Stimulated activated CD8-positive, alpha-beta memory T cell treated with anti-CD3 and anti-CD28 coated beads, Interleukin-7, amount 100 ng/mL, for 1 hour (primary cell): Measurements from ENCODE around the gene PARD3B.

ENCODE experiments used
- DNase-seq, 2 donors: peaks; one replicate each; pipeline ENCODE4 v3.0.0-alpha.2; 2020; ENCODE audit warnings: low read depth in 2 of 2

The PARD3B gene

DNA sequence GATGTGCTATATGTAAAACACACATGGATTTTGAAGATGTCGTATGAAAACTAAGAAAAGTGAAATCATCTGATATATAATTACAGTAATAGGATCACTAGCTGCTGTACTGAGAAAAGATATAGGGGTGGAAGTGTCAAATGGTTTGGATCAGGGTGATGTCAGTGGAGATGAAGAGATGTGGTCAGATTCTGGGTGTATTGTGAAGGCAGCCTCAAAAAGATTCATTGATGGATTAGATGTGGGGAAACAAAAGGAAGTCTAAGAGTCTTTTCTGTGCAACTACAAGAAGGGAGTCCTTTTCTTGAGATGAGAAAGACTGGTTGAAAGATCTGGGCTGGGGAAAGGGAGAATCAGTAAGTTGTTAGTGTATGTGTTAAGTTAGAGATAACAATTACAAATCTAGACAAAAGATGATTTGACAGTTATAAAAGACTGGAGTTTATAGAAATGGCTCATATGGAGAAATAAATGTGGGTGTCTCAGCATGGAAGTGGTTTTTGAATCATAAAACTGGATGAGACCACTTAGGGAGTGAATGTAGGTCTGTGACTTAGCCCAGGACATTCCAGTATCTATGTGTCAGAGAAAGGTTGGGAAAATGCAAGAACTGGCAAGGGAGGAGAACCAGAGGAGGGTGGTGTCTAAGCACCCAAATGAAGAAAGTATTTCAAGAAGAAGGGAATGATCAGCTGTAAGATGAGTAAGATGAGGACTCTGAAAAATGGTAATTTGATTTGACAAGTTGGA is 347.4 kb downstream of the PARD3B start:
- no peak for DNase-seq

DNA sequence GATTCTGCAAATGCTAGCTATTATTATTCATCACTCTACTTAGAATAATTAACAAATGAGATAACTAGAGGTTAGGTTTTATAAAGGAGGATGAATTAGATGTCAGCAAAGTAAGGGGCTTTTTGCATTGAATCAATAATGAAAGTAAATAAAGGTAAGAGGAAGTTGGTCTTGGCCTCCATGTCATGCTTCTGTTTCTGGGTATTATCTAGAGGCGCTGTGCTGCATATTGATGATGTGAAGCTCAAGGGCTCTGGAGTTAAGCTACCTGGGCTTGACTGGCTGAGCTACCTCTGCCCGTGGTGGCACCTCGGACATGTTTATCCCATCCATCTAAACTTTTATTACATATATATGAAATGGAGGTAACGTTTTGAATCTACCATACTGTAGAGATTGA is 350.9 kb downstream of the PARD3B start:
- no peak for DNase-seq

- DNase-seq = no peak
These were observed 352.3 kb downstream of the PARD3B start for GRCh38 chr2:204897561-204897960.

DNA sequence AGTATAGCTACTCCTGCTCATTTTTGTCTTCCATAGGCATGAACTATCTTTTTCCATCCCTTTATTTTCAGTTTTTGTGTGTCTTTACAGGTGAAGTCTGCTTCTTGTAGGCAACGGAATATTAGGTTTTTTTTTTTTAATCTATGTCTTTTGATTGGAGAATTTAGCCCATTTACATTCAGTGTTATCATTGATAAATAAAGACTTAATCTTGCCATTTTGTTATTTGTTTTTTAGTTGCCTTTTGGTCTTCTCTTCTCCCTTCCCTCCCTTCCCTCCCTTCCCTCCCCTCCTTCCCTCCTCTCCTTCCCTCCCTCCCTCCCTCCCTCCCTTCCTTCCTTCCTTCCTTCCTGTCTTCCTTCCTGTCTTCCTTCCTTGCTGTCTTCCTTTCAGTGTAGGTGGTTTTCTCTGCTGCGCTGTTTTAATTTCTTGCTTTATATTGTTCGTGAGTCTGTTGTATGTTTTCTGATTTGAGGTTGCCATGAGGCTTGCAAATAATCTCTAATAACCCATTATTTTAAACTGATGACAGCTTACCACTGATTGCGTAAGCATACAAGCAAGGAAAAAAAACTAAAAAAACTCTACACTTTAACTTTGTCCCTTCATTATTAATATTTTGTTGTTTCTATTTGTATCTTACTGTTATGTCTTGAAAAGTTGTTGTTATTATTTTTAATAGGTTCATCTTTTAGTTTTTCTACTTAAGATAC is 353.8 kb downstream of the PARD3B start:
- no peak for DNase-seq

DNA sequence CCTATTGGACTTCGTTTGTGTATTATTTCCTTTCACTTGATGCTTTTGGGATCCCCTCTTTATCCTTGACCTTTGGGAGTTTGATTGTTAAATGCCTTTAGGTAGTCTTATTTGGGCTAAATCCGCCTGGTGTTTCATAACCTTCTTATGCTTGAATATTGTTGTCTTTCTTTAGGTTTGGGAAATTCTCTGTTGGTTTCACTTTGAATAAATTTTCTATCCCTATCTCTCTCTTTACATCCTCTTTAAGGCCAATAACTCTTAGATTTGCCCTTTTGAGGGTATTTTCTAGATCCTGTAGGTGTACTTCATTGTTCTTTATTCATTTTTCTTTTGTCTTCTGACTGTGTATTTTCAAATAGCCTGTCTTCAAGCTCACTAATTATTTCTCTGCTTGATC is 354.7 kb downstream of the PARD3B start:
- DNase-seq = no peak

DNA sequence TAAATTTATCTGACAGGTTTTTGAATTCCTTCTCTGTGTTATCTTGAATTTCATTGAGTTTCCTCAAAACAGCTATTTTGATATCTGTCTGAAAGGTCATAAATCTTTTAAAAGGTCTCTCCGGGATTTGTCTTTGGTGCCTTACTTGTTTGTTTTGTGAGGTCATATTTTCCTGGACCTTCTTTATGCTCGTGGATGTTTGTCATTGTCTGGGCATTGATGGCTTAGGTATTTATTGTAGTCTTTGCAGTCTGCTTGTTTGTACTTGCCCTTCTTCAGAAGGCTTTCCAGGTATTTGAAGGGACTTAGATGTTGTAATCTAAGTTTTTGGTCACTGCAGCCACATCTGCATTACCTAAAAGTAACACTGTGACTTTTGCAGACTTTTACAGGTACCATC is 355.2 kb downstream of the PARD3B start:
- DNase-seq = no peak

DNA sequence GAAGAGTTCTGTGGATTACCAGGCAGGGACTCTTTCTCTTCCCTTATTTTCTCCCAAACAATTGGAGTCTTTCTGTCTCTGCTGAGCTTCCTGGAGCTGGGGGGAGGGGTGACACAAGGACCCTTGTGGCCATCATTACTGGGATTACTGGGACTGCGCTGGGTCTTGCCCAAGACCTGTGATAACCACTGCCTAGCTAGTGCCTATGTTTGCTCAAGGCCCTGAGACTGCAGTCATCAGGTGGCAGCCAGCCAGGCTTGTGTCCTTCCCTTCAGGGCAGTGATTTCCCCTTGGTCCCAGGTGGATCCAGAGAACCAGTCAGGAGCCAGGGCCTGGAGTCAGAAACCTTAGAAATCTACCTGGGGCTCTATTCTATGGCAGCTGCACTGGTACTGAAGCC is 355.6 kb downstream of the PARD3B start:
- no peak for DNase-seq

DNA sequence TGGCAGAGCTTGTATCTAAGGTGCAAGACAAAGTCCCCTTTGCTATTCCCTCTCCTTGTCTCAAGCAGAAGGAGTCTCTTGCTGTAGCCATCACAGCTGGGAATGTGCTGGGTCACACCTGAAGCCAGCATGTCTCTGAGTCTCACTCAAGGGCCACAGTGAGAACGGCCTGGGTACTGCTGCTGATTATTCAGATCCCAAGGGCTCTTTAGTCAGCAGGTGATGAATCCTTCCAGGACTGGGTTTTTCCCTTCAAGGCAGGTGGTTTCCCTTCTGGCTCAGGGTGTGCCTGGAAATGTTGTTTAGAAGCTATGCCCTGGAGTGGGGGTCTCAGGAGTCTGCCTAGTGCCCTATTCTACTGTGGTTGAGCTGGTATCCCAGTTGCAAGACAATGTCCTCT is 356.3 kb downstream of the PARD3B start:
- DNase-seq = no peak

GRCh38 chr2:204909791-204910190 is 364.5 kb downstream of the PARD3B start:
- DNase-seq = no peak

- no peak for DNase-seq
These were observed 368.0 kb downstream of the PARD3B start for GRCh38 chr2:204913312-204913711.

- DNase-seq = no peak
These were observed 368.7 kb downstream of the PARD3B start for GRCh38 chr2:204913854-204914464.

DNA sequence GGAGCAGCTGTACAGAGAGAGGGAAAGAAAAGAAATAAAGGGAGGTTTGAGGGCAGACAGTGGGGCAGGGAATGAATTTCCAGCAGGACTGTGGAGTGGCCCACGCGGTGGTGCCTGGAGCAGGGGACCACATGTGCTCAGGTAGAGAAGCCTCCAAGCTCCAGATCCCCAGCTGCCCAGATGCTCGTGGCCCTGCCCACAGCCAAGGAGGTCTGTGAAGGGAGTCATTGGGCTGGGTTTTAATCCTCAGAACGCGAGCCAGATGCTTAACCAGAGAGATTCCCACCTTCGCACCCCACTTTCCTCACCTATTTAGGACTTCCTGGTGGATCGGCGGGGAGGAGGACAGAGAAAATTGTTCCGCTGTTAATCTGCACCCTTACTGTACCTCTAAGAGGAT is 369.4 kb downstream of the PARD3B start:
- no peak for DNase-seq

- DNase-seq = no peak
These were observed 371.9 kb downstream of the PARD3B start for GRCh38 chr2:204917089-204917701.

DNA sequence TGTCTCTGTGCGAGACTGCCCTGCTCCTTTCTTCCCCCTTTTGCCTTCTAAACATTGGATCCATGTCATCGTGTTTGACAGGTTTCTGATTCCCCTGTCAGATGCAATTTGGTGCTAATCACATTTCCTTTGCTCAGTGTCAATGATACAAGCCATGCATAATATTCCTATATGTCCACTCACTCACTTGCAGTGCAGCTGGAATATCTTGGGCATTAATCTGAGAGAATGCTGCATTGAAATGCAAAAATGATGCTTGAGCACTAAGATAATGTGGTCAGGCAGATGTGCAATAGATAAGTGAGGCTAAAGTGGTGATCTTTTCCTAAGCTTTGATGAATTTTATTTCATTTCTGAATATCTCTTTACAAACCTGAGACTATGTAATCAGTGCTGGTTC is 375.5 kb downstream of the PARD3B start:
- no peak for DNase-seq

DNA sequence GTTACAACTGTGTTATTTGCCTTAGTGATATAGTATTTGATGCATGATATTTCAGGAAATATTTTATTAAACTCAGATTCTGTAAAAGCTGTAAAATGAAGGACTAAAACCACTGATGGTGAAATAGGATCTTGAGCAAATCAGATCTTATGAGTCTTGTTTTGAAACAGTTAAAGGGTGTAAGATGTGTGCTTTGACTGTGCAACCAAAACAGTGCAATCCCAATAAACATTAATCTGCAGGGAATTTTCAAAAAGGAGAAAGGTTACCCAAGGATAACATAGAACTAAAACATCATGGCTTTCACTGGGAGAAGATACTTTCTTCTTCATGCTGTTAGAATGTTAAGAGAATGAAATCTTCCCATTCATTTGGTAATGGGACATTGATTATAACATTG is 378.7 kb downstream of the PARD3B start:
- no peak for DNase-seq

DNA sequence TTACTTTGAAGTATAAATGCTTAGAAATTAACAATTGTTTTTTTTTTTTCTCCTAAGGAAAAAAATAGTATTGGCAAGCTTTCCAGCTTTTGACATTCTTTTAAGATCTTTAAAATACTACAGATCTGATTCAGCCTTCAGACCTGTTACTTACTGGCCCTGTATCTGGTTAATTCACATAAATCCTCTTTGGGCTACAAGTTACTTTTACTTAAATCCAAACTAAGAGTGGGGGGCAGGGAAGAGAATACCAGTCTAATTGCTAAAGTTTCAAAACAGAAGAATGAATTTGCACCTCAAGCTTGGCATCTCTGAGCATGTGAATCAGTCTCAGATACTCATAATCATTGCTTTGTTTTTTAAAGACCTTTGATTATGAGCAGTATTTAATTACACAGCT is 386.3 kb downstream of the PARD3B start:
- DNase-seq = no peak

DNA sequence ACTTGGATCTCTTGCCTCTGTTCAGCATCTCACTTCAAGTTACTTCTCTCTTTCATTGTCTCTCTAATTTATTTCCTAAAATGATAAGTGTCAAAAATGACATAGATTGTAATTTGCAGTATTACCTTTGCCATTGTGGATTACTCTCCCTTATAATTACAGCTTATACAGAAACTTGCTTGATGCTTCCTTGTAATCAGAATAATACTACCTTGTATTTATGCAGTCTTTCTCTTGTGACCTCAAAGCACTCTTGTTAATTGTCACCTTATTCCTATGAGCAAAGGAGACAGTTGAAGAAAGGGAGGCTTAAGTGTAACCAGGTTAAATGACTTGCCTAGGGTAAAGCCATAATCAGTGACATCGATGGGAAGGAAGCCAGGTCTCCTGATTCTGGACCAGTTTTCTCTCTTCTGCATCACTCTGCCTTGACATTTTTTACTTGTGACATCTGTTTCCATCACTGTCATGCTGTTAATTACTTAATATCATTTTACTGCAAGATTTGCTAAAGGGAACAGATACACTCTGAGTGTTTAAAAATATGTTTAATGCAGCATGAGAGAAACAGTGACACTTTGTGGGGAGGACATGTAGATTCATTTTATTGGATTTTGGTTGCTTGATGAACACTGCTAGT is 388.6 kb downstream of the PARD3B start:
- DNase-seq = no peak

DNA sequence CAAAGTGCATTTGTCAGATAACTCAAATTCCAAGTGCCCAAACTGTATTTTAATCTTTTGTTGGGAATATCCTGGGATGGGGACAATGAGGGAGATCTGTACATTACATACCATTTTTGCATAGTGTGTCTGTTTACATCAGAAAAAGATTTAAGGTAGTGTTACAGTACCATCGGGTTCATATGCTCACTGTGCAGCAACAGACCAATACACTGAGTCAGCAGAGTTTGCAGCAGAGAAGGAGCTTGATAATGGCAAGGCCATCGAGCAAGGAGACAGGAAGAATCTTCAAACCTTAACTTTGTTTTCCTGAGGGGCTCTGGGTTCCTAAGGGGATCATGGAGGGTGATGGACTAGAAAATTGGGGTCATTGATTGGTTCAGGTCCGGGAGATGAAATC is 399.7 kb downstream of the PARD3B start:
- no peak for DNase-seq

- DNase-seq = no peak
These were observed 400.1 kb downstream of the PARD3B start for GRCh38 chr2:204945376-204945775.

DNA sequence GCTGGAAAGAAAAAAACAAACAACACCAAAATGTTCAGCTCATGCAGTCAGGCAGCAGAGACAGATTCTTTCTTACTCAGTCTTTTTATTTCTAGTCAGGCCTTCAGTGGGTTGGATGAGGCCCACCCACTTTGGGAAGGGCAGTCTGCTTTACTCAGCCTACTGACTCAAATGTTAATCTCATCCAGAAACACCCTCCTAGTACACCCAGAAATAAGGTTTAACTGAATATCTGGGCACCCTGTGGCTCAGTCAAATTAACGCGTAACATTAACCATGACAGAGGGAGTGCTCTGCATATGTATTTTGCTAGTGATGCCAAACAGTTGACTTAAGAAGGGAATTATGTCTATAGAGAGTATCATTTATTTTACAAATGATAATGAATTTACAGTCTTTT is 401.6 kb downstream of the PARD3B start:
- DNase-seq = no peak

- no peak for DNase-seq
These were observed 402.1 kb downstream of the PARD3B start for GRCh38 chr2:204947405-204947804.
